K562 (cell line): ENCODE data around the gene RBM19. TPM values are rescaled to one million over a fixed set of nuclear protein-coding genes. Genes with fewer than 3 reads are reported as not detected.

Experiments used
- CAMTA2 ChIP-seq: fragments of 250-450 bp; sonication (Bioruptor Pico); conservative IDR thresholded peaks from 2 replicates; pipeline ENCODE4 v1.5.1; 2022
- CBX3 ChIP-seq, 2 experiments: IDR thresholded peaks; 1 replicate in 1 of 2; 2 replicates in 1 of 2; pipeline ENCODE4 v1.6.1; 2012; ENCODE audit warnings: inconsistent platforms in 2 of 2, low read length in 2 of 2, borderline replicate concordance in 1 of 2, control low read depth in 1 of 2
- CLOCK ChIP-seq: fragments of 250-450 bp; sonication (Bioruptor Pico); IDR thresholded peaks from 2 replicates; pipeline ENCODE4 v1.4.0; 2020; ENCODE audit warnings: mild to moderate bottlenecking, moderate library complexity, borderline replicate concordance
- FIP1L1 ChIP-seq: fragments of 200-400 bp; formaldehyde crosslinking; IDR thresholded peaks from 2 replicates; pipeline ENCODE4 v1.6.1; 2018; ENCODE audit warnings: mild to moderate bottlenecking, low read depth, low read length; ENCODE audit not compliant: poor library complexity, severe bottlenecking
- FOXK2 ChIP-seq, 2 experiments: fragments of 450-650 bp; IDR thresholded peaks in 1 of 2; conservative IDR thresholded peaks in 1 of 2; 2 replicates each; pipeline ENCODE4 v1.6.1; 2016; ENCODE audit warnings: low read depth in 2 of 2, mild to moderate bottlenecking in 1 of 2
- HDAC8 ChIP-seq: fragments of 450-650 bp; IDR thresholded peaks from 2 replicates; pipeline ENCODE4 v1.6.1; 2016; ENCODE audit warnings: mild to moderate bottlenecking, missing genetic modification characterization, moderate library complexity, missing compliant biosample characterization
- PHF20 ChIP-seq: fragments of 450-650 bp; IDR thresholded peaks from 2 replicates; pipeline ENCODE4 v1.6.1; 2018; ENCODE audit not compliant: partially characterized antibody
- SMAD3 ChIP-seq: fragments of 450-650 bp; formaldehyde crosslinking; conservative IDR thresholded peaks from 2 replicates; pipeline ENCODE4 v1.4.0; 2020; ENCODE audit warnings: mild to moderate bottlenecking
- SMARCA4 ChIP-seq: fragments of 450-650 bp; IDR thresholded peaks from 2 replicates; pipeline ENCODE4 v1.6.1; 2016
- TRIM24 ChIP-seq, 2 experiments: fragments of 450-650 bp; IDR thresholded peaks; 2 replicates each; pipeline ENCODE4 v1.6.1; 2016
- ZNF184 ChIP-seq: sonication (generic); formaldehyde crosslinking; IDR thresholded peaks from 2 replicates; pipeline ENCODE4 v1.5.0; 2020; ENCODE audit warnings: missing genetic modification reagents
- ZNF695 ChIP-seq: fragments of 450-650 bp; formaldehyde crosslinking; IDR thresholded peaks from 2 replicates; pipeline ENCODE4 v1.4.0; 2020; ENCODE audit warnings: mild to moderate bottlenecking, moderate library complexity
- polyA plus RNA-seq, 8 experiments: library from polyadenylated mRNA; depleted of rRNA in 4 of 8; stranded (reverse) in 5 of 8; unstranded in 3 of 8; fragments of >200 nt; fragmentation: Nextera tagmentation in 2 of 8; fragmentation: Illumina TruSeq in 1 of 8; extraction: Ambion mirVana in 2 of 8; extraction: Trizol in 1 of 8; gene quantifications; 2 replicates each; pipeline versions ENCODE4 v1.2.1 to v1.2.3, GENCODE V29; 2011 to 2014; ENCODE audit warnings: inconsistent platforms in 1 of 8, missing spikeins in 1 of 8
- total RNA-seq, 7 experiments: library from RNA; depleted of rRNA in 6 of 7; stranded (reverse); fragments of >200 nt in 6 of 7; fragmentation: Illumina TruSeq in 2 of 7; extraction: Trizol in 2 of 7; gene quantifications; 2 replicates each; pipeline versions ENCODE4 v1.2.1 to v1.2.3, GENCODE V29; 2011 to 2021; ENCODE audit warnings: low replicate concordance in 1 of 7
- TF ChIP-seq, protein P1 (sequence below): IDR thresholded peaks from 3 replicates; pipeline ENCODE4 v1.6.1; 2011; ENCODE audit warnings: borderline replicate concordance, mild to moderate bottlenecking; ENCODE audit not compliant: insufficient read length, insufficient read depth
- TF ChIP-seq, protein P2 (sequence below): fragments of 450-650 bp; IDR thresholded peaks from one replicate; pipeline ENCODE4 v1.6.1; 2018; ENCODE audit warnings: mild to moderate bottlenecking, moderate library complexity; ENCODE audit not compliant: partially characterized antibody
- TF ChIP-seq, protein P3 (sequence below): sonication (generic); formaldehyde crosslinking; IDR thresholded peaks from 2 replicates; pipeline ENCODE4 v1.8.0; 2023; ENCODE audit warnings: mild to moderate bottlenecking, missing genetic modification reagents
- TF ChIP-seq, protein P4 (sequence below): fragments of 150-350 bp; conservative IDR thresholded peaks from 2 replicates; pipeline ENCODE4 v1.6.1; 2014; ENCODE audit warnings: low read length

Gene RBM19
- total and polyA plus RNA-seq, 9 of the 15 experiments (the other 6 are each of a cell fraction or from before 2014, with no cell fraction given): 16.0 to 58.4 (median 37.9) TPM

DNA sequence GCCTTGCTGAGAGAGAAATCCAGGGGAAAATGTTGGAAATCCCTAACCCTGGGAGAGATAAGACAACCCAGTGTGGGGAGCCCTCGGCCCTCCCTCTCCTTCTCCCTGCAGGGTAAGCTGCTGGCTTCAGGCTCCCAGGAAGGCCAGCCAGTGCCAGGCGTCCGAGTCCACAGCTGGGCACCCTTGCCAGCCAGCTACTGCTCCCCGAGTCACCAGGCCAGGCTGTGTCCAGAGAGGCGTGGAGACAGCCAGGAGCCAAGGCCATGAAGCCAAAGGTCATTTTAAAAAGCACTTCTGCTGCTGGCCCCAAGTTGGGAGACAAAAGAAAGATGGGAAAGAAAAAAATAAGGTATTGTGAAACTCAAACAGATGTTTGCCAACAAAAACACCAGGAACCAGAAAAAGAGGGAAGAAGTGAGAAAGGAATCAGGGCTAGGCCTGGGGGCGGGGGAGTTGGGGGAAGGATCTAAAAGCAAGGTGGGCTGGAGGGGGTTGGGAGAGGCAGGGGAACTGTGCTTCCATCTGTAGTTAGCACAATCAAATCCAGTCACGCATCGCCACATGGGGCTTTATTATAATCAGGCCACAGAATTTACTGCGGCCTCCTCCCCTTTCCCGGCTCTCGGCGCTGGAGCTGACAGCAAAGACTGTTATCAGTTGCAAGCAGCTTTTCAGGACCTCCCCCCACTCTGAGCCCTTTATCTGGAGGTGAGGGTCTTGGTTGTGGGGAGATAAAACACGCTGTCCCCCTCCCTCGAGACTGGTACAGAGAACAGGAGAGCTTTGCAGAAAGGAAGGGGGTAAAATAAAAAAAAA, 33.5 kb downstream of the RBM19 start (continued):
- no peak for TF ChIP-seq CLOCK (CRISPR knock-in tag)
- no peak for TF ChIP-seq CBX3 (IDR thresholded peaks at IDR 0.05; ENCODE audit: borderline replicate concordance in 1 of 2, low read length in 2 of 2)
- peak; percentile 57 for TF ChIP-seq PHF20
- TF ChIP-seq FOXK2 (conservative IDR thresholded peaks at IDR 0.05 in 1 of 2, IDR thresholded peaks at IDR 0.05 in 1 of 2; ENCODE audit: low read depth in 2 of 2): no peak; a peak in 1 of 4 replicates
- TF ChIP-seq, protein P1, sequence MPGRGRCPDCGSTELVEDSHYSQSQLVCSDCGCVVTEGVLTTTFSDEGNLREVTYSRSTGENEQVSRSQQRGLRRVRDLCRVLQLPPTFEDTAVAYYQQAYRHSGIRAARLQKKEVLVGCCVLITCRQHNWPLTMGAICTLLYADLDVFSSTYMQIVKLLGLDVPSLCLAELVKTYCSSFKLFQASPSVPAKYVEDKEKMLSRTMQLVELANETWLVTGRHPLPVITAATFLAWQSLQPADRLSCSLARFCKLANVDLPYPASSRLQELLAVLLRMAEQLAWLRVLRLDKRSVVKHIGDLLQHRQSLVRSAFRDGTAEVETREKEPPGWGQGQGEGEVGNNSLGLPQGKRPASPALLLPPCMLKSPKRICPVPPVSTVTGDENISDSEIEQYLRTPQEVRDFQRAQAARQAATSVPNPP: no peak
- TF ChIP-seq, protein P2, sequence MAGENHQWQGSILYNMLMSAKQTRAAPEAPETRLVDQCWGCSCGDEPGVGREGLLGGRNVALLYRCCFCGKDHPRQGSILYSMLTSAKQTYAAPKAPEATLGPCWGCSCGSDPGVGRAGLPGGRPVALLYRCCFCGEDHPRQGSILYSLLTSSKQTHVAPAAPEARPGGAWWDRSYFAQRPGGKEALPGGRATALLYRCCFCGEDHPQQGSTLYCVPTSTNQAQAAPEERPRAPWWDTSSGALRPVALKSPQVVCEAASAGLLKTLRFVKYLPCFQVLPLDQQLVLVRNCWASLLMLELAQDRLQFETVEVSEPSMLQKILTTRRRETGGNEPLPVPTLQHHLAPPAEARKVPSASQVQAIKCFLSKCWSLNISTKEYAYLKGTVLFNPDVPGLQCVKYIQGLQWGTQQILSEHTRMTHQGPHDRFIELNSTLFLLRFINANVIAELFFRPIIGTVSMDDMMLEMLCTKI: no peak
- no peak for TF ChIP-seq FIP1L1
- TF ChIP-seq SMARCA4: peak; percentile 98
- TF ChIP-seq CAMTA2 (CRISPR knock-in tag): no peak
- no peak for TF ChIP-seq ZNF695 (CRISPR knock-in tag)
- TF ChIP-seq, protein P3, sequence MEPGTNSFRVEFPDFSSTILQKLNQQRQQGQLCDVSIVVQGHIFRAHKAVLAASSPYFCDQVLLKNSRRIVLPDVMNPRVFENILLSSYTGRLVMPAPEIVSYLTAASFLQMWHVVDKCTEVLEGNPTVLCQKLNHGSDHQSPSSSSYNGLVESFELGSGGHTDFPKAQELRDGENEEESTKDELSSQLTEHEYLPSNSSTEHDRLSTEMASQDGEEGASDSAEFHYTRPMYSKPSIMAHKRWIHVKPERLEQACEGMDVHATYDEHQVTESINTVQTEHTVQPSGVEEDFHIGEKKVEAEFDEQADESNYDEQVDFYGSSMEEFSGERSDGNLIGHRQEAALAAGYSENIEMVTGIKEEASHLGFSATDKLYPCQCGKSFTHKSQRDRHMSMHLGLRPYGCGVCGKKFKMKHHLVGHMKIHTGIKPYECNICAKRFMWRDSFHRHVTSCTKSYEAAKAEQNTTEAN (CRISPR knock-in tag): 0 out of 2 replicates have a peak, but pooled peaks have one; percentile 36
- TF ChIP-seq SMAD3 (CRISPR knock-in tag): peak; percentile 80; the same call in 1 of the 2 replicates
- TF ChIP-seq, protein P4, sequence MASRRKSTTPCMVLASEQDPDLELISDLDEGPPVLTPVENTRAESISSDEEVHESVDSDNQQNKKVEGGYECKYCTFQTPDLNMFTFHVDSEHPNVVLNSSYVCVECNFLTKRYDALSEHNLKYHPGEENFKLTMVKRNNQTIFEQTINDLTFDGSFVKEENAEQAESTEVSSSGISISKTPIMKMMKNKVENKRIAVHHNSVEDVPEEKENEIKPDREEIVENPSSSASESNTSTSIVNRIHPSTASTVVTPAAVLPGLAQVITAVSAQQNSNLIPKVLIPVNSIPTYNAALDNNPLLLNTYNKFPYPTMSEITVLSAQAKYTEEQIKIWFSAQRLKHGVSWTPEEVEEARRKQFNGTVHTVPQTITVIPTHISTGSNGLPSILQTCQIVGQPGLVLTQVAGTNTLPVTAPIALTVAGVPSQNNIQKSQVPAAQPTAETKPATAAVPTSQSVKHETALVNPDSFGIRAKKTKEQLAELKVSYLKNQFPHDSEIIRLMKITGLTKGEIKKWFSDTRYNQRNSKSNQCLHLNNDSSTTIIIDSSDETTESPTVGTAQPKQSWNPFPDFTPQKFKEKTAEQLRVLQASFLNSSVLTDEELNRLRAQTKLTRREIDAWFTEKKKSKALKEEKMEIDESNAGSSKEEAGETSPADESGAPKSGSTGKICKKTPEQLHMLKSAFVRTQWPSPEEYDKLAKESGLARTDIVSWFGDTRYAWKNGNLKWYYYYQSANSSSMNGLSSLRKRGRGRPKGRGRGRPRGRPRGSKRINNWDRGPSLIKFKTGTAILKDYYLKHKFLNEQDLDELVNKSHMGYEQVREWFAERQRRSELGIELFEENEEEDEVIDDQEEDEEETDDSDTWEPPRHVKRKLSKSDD: no peak
- peak; percentile 88 to 94 for TF ChIP-seq TRIM24 (IDR thresholded peaks at IDR 0.05)
- no peak for TF ChIP-seq HDAC8 (tag)
- TF ChIP-seq ZNF184 (CRISPR knock-in tag): no peak
